Activated T-cell treated with anti-CD3 and anti-CD28 coated beads, Interleukin-2, amount 50 U/mL, for 72 hours (primary cell): ENCODE measurements around the gene RBSN. TPM values are rescaled to one million over a fixed set of nuclear protein-coding genes. Genes with fewer than 3 reads are reported as not detected.
"Not testable (repeated sequence)": the region's sequence is repeated elsewhere in the genome, so short reads cannot be mapped to it uniquely, and the experiment has no call there.

ENCODE experiments used
- ATAC-seq, 2 donors: fragments of 150-1000 bp; cut with Tn5 transposase; replicated peaks in 1 of 2; 2 replicates each; pipeline ENCODE4 v1.10.0; 2021; ENCODE audit warnings: moderate library complexity in 2 of 2, mild to moderate bottlenecking in 1 of 2
- DNase-seq, 2 donors: peaks; one replicate each; pipeline ENCODE4 v3.0.0; 2021 to 2022; ENCODE audit warnings: mixed read lengths in 1 of 2
- H3K27ac Mint-ChIP-seq: one replicate; pipeline ENCODE4 v1.8.0; 2022; ENCODE audit warnings: mild to moderate bottlenecking, moderate library complexity, mixed read lengths
- H3K27me3 Mint-ChIP-seq: one replicate; pipeline ENCODE4 v1.8.0; 2022; ENCODE audit warnings: low read depth, mixed read lengths
- H3K36me3 Mint-ChIP-seq, 2 donors: one replicate each; pipeline ENCODE4 v1.8.0; 2022; ENCODE audit warnings: mixed read lengths in 2 of 2, mild to moderate bottlenecking in 1 of 2; ENCODE audit not compliant: insufficient read depth in 2 of 2
- H3K4me1 Mint-ChIP-seq: one replicate; pipeline ENCODE4 v1.8.0; 2022; ENCODE audit warnings: low read depth, mixed read lengths
- H3K4me3 Mint-ChIP-seq, 2 donors: one replicate each; pipeline ENCODE4 v1.8.0; 2022; ENCODE audit warnings: mild to moderate bottlenecking in 2 of 2, mixed read lengths in 2 of 2, moderate library complexity in 2 of 2
- H3K9me3 Mint-ChIP-seq, 2 donors: one replicate each; pipeline ENCODE4 v1.8.0; 2022; ENCODE audit warnings: mixed read lengths in 2 of 2
- total RNA-seq, 2 donors: library from RNA; stranded (reverse); gene quantifications; one replicate each; pipeline ENCODE4 v1.2.3, GENCODE V29; 2022

RBSN gene
- total RNA-seq: 10 to 100 TPM; 13.0 to 15.4 TPM

GRCh38 chr3:15098503-15099363 lies at the start of gene RBSN:
Gene RBSN, minus strand, starts transcription at chr3:15099148. Its CDS starts 3,028 bp downstream, at chr3:15096120.
- peaks cover 23% of the 10 kb centered on the region for H3K4me1 Mint-ChIP-seq
- DNase-seq (peak; percentile 97), ATAC-seq (peak; percentile 86 to 87)
- H3K4me3 Mint-ChIP-seq: peak within 1 kb of the TSS; percentile 87 to 88
- H3K36me3 Mint-ChIP-seq: peaks cover 5 to 8% of the 10 kb centered on the region in 2 donors
- H3K27ac Mint-ChIP-seq: peak within 1 kb of the TSS; percentile 88
- no peaks in the 10 kb centered on the region for H3K9me3 Mint-ChIP-seq
- H3K27me3 Mint-ChIP-seq: peaks cover 9% of the 10 kb centered on the region

- no peak for ATAC-seq
- Mint-ChIP-seq H3K36me3 (no peaks in the 10 kb centered on the region), H3K9me3 (no peaks in the 10 kb centered on the region), H3K27me3 (peaks cover 22% of the 10 kb centered on the region), H3K4me1 (no peaks in the 10 kb centered on the region), H3K4me3 (no peak overlapping the region), H3K27ac (no peak overlapping the region)
- no peak for DNase-seq
Measured at GRCh38 chr3:15148614-15149013, 49.7 kb upstream of the RBSN start.

GRCh38 chr3:15136885-15137284 lies 37.9 kb upstream of the RBSN start:
- not testable (repeated sequence) for H3K4me3 Mint-ChIP-seq, H3K4me1 Mint-ChIP-seq, H3K9me3 Mint-ChIP-seq, H3K36me3 Mint-ChIP-seq, ATAC-seq, DNase-seq, H3K27ac Mint-ChIP-seq
- peaks cover 30% of the 10 kb centered on the region for H3K27me3 Mint-ChIP-seq

GRCh38 chr3:15134968-15135367 lies 36.0 kb upstream of the RBSN start:
- H3K4me1 Mint-ChIP-seq, ATAC-seq, H3K36me3 Mint-ChIP-seq, H3K9me3 Mint-ChIP-seq, H3K27ac Mint-ChIP-seq, DNase-seq, H3K4me3 Mint-ChIP-seq: not testable (repeated sequence)
- peaks cover 27% of the 10 kb centered on the region for H3K27me3 Mint-ChIP-seq

GRCh38 chr3:15128403-15128802 lies 29.5 kb upstream of the RBSN start:
- not testable (repeated sequence) for H3K36me3 Mint-ChIP-seq, H3K4me3 Mint-ChIP-seq, ATAC-seq, H3K4me1 Mint-ChIP-seq, H3K9me3 Mint-ChIP-seq, DNase-seq, H3K27ac Mint-ChIP-seq
- peaks cover 15% of the 10 kb centered on the region for H3K27me3 Mint-ChIP-seq

- H3K27ac Mint-ChIP-seq, H3K36me3 Mint-ChIP-seq, H3K27me3 Mint-ChIP-seq, DNase-seq, ATAC-seq, H3K4me1 Mint-ChIP-seq, H3K9me3 Mint-ChIP-seq, H3K4me3 Mint-ChIP-seq: not testable (repeated sequence)
Measured at GRCh38 chr3:15126975-15127374, 28.0 kb upstream of the RBSN start.

- H3K27ac Mint-ChIP-seq: no peak overlapping the region
- ATAC-seq (no peak), DNase-seq (no peak)
- H3K27me3 Mint-ChIP-seq: peaks cover 8% of the 10 kb centered on the region
- H3K9me3 Mint-ChIP-seq: no peaks in the 10 kb centered on the region
- no peaks in the 10 kb centered on the region for H3K36me3 Mint-ChIP-seq
- peaks cover 9% of the 10 kb centered on the region for H3K4me1 Mint-ChIP-seq
- H3K4me3 Mint-ChIP-seq: no peak overlapping the region
Measured at GRCh38 chr3:15122398-15122797, 23.4 kb upstream of the RBSN start.

- H3K27me3 Mint-ChIP-seq: peaks cover 4% of the 10 kb centered on the region
- no peak for ATAC-seq
- H3K27ac Mint-ChIP-seq: no peak overlapping the region
- no peaks in the 10 kb centered on the region for H3K9me3 Mint-ChIP-seq
- H3K4me3 Mint-ChIP-seq: no peak overlapping the region
- no peak for DNase-seq
- no peaks in the 10 kb centered on the region for H3K36me3 Mint-ChIP-seq
- peaks cover 9% of the 10 kb centered on the region for H3K4me1 Mint-ChIP-seq
Measured at GRCh38 chr3:15121936-15122335, 23.0 kb upstream of the RBSN start.

- H3K9me3 Mint-ChIP-seq: no peaks in the 10 kb centered on the region
- DNase-seq: no peak
- H3K4me1 Mint-ChIP-seq: peaks cover 9% of the 10 kb centered on the region
- no peak for ATAC-seq
- H3K27ac Mint-ChIP-seq: no peak overlapping the region
- no peak overlapping the region for H3K4me3 Mint-ChIP-seq
- H3K27me3 Mint-ChIP-seq: no peaks in the 10 kb centered on the region
- H3K36me3 Mint-ChIP-seq: no peaks in the 10 kb centered on the region
Measured at GRCh38 chr3:15120986-15121385, 22.0 kb upstream of the RBSN start.

GRCh38 chr3:15117011-15117410 lies 18.1 kb upstream of the RBSN start:
- no peak overlapping the region for H3K27ac Mint-ChIP-seq
- peaks cover 4% of the 10 kb centered on the region for H3K4me1 Mint-ChIP-seq
- no peaks in the 10 kb centered on the region for H3K36me3 Mint-ChIP-seq
- no peaks in the 10 kb centered on the region for H3K27me3 Mint-ChIP-seq
- no peak overlapping the region for H3K4me3 Mint-ChIP-seq
- no peak for DNase-seq
- no peak for ATAC-seq
- H3K9me3 Mint-ChIP-seq: no peaks in the 10 kb centered on the region

GRCh38 chr3:15116032-15116669 lies 17.2 kb upstream of the RBSN start:
- no peaks in the 10 kb centered on the region for H3K36me3 Mint-ChIP-seq
- H3K4me3 Mint-ChIP-seq: no peak overlapping the region
- DNase-seq (no peak), ATAC-seq (no peak)
- no peaks in the 10 kb centered on the region for H3K27me3 Mint-ChIP-seq
- H3K9me3 Mint-ChIP-seq: no peaks in the 10 kb centered on the region
- H3K27ac Mint-ChIP-seq: no peak overlapping the region
- H3K4me1 Mint-ChIP-seq: peaks cover 4% of the 10 kb centered on the region

GRCh38 chr3:15114466-15115358 lies 15.8 kb upstream of the RBSN start:
- peaks cover 4% of the 10 kb centered on the region for H3K4me1 Mint-ChIP-seq
- H3K27ac Mint-ChIP-seq: no peak overlapping the region
- no peaks in the 10 kb centered on the region for H3K27me3 Mint-ChIP-seq
- ATAC-seq (no peak), DNase-seq (no peak)
- no peak overlapping the region for H3K4me3 Mint-ChIP-seq
- H3K9me3 Mint-ChIP-seq: no peaks in the 10 kb centered on the region
- H3K36me3 Mint-ChIP-seq: no peaks in the 10 kb centered on the region

- DNase-seq (no peak), ATAC-seq (no peak)
- Mint-ChIP-seq H3K9me3 (no peaks in the 10 kb centered on the region), H3K36me3 (no peaks in the 10 kb centered on the region), H3K4me3 (no peak overlapping the region), H3K27ac (no peak overlapping the region), H3K4me1 (peaks cover 4% of the 10 kb centered on the region), H3K27me3 (no peaks in the 10 kb centered on the region)
Measured at GRCh38 chr3:15113884-15114283, 14.9 kb upstream of the RBSN start.
